Activated CD4-positive, alpha-beta T cell treated with anti-CD3 and anti-CD28 coated beads, Interleukin-2, amount 50 U/mL, for 24 hours (primary cell): ENCODE data around the gene ALDH1L1.

Experiments used
- DNase-seq, 2 donors: peaks; one replicate each; pipeline ENCODE4 v3.0.0-alpha.2; 2020; ENCODE audit warnings: low read depth in 1 of 2, low spot score in 1 of 2

Gene ALDH1L1

GRCh38 chr3:126121074-126121473, 59.3 kb downstream of the ALDH1L1 start:
- no peak for DNase-seq

- no peak for DNase-seq
Observed at GRCh38 chr3:126119976-126120375, 60.4 kb downstream of the ALDH1L1 start.

- no peak for DNase-seq
Observed at GRCh38 chr3:126119008-126119675, 61.2 kb downstream of the ALDH1L1 start.

- DNase-seq: no peak
Observed at GRCh38 chr3:126118591-126118990, 61.8 kb downstream of the ALDH1L1 start.

GRCh38 chr3:126117786-126118185, 62.6 kb downstream of the ALDH1L1 start:
- no peak for DNase-seq

GRCh38 chr3:126117212-126117611, 63.2 kb downstream of the ALDH1L1 start:
- DNase-seq: no peak

- DNase-seq: no peak
Observed at GRCh38 chr3:126116526-126116925, 63.9 kb downstream of the ALDH1L1 start.

- no peak for DNase-seq
Observed at GRCh38 chr3:126114443-126115386, 65.7 kb downstream of the ALDH1L1 start.

- no peak for DNase-seq
Observed at GRCh38 chr3:126113733-126114442, 66.5 kb downstream of the ALDH1L1 start.

- no peak for DNase-seq
Observed at GRCh38 chr3:126113238-126113555, 67.2 kb downstream of the ALDH1L1 start.

- no peak for DNase-seq
Observed at GRCh38 chr3:126112531-126113237, 67.7 kb downstream of the ALDH1L1 start.

GRCh38 chr3:126111566-126112475, 68.6 kb downstream of the ALDH1L1 start:
- no peak for DNase-seq

GRCh38 chr3:126111126-126111551, 69.2 kb downstream of the ALDH1L1 start:
- no peak for DNase-seq

GRCh38 chr3:126110431-126111125, 69.8 kb downstream of the ALDH1L1 start:
- no peak for DNase-seq

- no peak for DNase-seq
Observed at GRCh38 chr3:126109880-126110235, 70.5 kb downstream of the ALDH1L1 start.

- DNase-seq: no peak
Observed at GRCh38 chr3:126109146-126109879, 71.1 kb downstream of the ALDH1L1 start.

GRCh38 chr3:126108676-126109050, 71.7 kb downstream of the ALDH1L1 start:
- no peak for DNase-seq

GRCh38 chr3:126107957-126108675, 72.3 kb downstream of the ALDH1L1 start:
- DNase-seq: no peak
